ENCODE data around the gene RARRES1. TPM values are rescaled to one million over a fixed set of nuclear protein-coding genes. Genes with fewer than 3 reads are reported as not detected.

RARRES1 gene
- total and polyA plus RNA-seq, 4 donors, result 2.6 to 10.2 (median 3.7) TPM

DNA sequence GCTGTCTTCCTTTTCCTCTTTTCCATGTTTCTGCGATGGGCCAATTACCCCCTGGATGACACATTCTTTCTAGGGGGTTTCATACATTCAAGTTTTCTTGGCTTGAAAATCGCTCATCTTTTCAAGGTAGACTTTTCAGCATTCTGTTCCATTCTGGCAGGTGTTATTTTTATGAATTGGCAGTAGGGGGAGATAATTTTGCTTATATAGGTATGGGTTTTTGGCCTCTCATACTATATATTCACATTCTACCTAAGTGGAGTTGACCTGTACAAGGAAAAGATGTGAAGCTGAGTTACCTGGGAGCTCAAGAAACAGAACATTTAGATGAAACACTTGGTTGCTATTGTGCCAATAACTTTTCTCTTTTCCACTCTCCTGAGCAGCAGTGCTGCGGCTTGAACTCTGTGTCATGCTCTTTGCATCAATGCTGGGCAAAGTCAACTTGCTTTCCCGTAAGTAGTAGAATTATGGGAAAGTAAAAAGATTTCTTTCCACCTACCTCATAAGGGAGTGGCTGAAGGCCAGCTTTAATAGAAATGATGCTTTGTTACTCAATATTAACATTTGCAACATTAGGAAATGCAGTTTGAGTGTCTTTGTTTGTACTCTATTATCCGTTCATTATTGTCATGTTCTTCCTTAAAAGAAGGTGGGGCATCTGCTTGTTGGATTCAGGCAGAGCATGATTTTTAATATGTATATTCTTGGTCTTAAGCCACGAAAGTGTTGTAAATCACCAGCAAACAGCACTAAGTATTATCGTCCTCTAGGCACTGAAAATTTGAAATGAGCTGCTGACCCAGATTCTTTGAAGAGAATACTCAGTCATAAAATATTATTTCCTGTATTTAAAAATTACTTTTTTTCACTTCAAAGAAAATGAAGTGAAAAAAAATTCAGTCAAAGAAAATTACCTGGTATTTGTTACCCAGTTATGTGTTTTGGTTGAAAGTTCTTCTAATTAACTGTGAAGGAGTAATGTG is 41.9 kb upstream of the RARRES1 start:
- Histone ChIP-seq H3K9me3 (ENCODE audit: control insufficient read depth, insufficient read depth, low read length) (no peaks in the 10 kb centered on the region), H3K4me3 (ENCODE audit: low read depth, low read length) (no peak overlapping the region), H3K36me3 (ENCODE audit: control insufficient read depth, insufficient read depth, low read length) (peaks cover 2% of the 10 kb centered on the region), H3K27me3 (ENCODE audit: control insufficient read depth, insufficient read depth, low read length) (no peaks in the 10 kb centered on the region), H3K27ac (ENCODE audit: low read depth, low read length) (no peak overlapping the region), H3K4me1 (ENCODE audit: control insufficient read depth, insufficient read depth, low read length) (peaks cover 3% of the 10 kb centered on the region)
- no CpG with 5 or more reads among the region's 7 CpGs for WGBS (ENCODE audit: insufficient coverage)
- no peak for DNase-seq (ENCODE audit: low read depth in 4 of 6, low spot score in 6 of 6)

DNA sequence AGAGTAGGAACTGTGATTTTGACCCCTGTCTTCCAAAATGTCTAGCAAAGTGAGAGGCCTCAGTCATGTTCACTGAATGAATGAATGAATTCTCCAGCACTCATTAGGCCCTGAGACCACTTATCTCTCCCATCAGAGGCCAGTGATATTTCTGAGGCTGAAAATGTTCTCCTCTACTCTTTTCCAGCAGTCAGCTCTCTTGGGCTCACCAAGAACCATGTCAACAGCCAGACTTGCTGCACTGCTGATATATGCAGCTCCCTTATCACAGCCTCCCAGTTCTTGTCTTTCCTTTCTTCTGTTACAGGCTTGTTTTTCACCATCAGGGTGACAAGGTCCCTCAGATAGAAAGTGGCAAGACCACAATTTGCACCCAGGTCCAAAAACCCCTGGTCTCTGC is 40.9 kb upstream of the RARRES1 start:
- H3K9me3 ChIP-seq (ENCODE audit: control insufficient read depth, insufficient read depth, low read length), result no peaks in the 10 kb centered on the region
- H3K4me3 ChIP-seq (ENCODE audit: low read depth, low read length), result no peak overlapping the region
- no peaks in the 10 kb centered on the region for H3K27me3 ChIP-seq (ENCODE audit: control insufficient read depth, insufficient read depth, low read length)
- H3K27ac ChIP-seq (ENCODE audit: low read depth, low read length), result no peak overlapping the region
- H3K36me3 ChIP-seq (ENCODE audit: control insufficient read depth, insufficient read depth, low read length), result peaks cover 2% of the 10 kb centered on the region
- H3K4me1 ChIP-seq (ENCODE audit: control insufficient read depth, insufficient read depth, low read length), result peaks cover 8% of the 10 kb centered on the region
- no peak for DNase-seq (ENCODE audit: low read depth in 4 of 6, low spot score in 6 of 6)

DNA sequence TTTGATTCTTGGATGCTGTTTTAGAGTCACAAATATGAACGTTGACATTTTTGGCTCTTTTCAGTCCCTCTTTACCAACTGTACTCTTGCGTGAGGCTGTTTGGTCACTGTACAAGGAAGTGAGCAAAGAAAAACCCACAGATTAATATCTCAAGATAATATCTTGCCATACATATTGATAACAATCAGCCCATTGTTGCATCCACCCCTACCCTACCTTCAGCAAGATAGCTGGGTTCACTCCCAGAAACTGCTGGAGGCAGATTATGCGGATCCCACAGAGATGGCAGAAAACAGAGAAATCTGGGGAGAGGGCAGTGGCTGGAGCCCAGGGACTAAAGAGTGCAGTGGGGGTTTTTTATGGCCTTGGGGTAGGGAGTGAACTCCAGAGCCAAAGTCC is 39.7 kb upstream of the RARRES1 start:
- peaks cover 8% of the 10 kb centered on the region for H3K4me1 ChIP-seq (ENCODE audit: control insufficient read depth, insufficient read depth, low read length)
- no peaks in the 10 kb centered on the region for H3K9me3 ChIP-seq (ENCODE audit: control insufficient read depth, insufficient read depth, low read length)
- H3K27ac ChIP-seq (ENCODE audit: low read depth, low read length), result no peak overlapping the region
- H3K27me3 ChIP-seq (ENCODE audit: control insufficient read depth, insufficient read depth, low read length), result no peaks in the 10 kb centered on the region
- 100% methylated on average over 2 of the region's 3 CpGs for WGBS (ENCODE audit: insufficient coverage)
- H3K36me3 ChIP-seq (ENCODE audit: control insufficient read depth, insufficient read depth, low read length), result peaks cover 2% of the 10 kb centered on the region
- no peak overlapping the region for H3K4me3 ChIP-seq (ENCODE audit: low read depth, low read length)
- no peak for DNase-seq (ENCODE audit: low read depth in 4 of 6, low spot score in 6 of 6)

DNA sequence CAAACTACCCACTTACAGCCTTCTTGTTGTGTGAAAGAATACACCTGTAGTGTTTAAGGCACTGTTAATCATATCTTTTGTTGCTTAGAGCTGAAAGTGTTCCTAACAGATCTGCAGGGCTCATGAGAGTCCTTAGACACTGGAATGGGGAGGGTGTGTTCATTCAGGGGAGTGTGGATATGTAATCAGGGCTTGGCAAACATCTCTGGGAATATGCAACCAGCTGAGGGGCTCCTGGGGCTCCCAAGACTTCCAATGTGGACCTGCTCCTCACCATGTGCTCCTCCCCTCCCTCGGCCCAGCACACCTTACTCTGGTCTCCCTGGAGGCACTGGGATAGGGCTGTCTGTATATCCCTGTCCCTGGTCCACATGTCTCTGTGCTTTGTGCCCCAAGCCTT is 39.3 kb upstream of the RARRES1 start:
- Histone ChIP-seq H3K36me3 (ENCODE audit: control insufficient read depth, insufficient read depth, low read length) (peaks cover 1% of the 10 kb centered on the region), H3K4me3 (ENCODE audit: low read depth, low read length) (no peak overlapping the region), H3K9me3 (ENCODE audit: control insufficient read depth, insufficient read depth, low read length) (no peaks in the 10 kb centered on the region), H3K4me1 (ENCODE audit: control insufficient read depth, insufficient read depth, low read length) (peaks cover 8% of the 10 kb centered on the region), H3K27ac (ENCODE audit: low read depth, low read length) (no peak overlapping the region), H3K27me3 (ENCODE audit: control insufficient read depth, insufficient read depth, low read length) (no peaks in the 10 kb centered on the region)
- no peak for DNase-seq (ENCODE audit: low read depth in 4 of 6, low spot score in 6 of 6)
- WGBS (ENCODE audit: insufficient coverage), result 75% methylated on average over 1 of the region's 1 CpG

DNA sequence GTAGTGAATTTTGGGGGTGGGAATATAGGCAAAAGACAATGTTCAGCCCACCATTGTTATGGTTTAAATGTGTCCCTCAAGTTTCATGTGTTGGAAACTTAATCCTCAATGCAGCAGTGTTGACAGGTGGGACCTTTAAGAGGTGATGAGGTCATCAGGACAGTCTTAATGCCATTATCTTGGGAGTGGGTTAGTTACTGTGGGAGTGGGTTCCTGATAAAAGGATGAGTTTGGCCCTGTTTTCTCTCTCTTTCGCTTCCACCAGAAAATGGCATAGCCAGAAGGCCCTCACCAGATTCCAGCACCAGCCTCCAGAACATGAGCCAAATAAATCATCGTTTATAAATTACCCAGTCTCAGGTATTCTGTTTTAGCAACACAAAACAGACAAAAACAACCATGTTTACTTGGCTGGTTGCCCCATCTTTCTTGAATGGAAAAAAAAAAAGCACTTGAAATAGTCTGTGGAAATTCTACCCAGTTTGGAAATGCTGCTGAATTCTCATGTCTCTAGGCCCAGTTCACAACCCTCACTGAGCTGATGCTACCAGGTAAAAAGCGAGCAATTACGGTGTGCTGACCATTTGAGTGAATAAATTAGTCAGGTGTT is 38.6 kb upstream of the RARRES1 start:
- Histone ChIP-seq H3K36me3 (ENCODE audit: control insufficient read depth, insufficient read depth, low read length) (no peaks in the 10 kb centered on the region), H3K4me1 (ENCODE audit: control insufficient read depth, insufficient read depth, low read length) (peaks cover 8% of the 10 kb centered on the region), H3K9me3 (ENCODE audit: control insufficient read depth, insufficient read depth, low read length) (no peaks in the 10 kb centered on the region), H3K4me3 (ENCODE audit: low read depth, low read length) (no peak overlapping the region), H3K27ac (ENCODE audit: low read depth, low read length) (no peak overlapping the region), H3K27me3 (ENCODE audit: control insufficient read depth, insufficient read depth, low read length) (no peaks in the 10 kb centered on the region)
- DNase-seq (ENCODE audit: low read depth in 4 of 6, low spot score in 6 of 6), result no peak
- 100% methylated on average over 2 of the region's 4 CpGs for WGBS (ENCODE audit: insufficient coverage)

DNA sequence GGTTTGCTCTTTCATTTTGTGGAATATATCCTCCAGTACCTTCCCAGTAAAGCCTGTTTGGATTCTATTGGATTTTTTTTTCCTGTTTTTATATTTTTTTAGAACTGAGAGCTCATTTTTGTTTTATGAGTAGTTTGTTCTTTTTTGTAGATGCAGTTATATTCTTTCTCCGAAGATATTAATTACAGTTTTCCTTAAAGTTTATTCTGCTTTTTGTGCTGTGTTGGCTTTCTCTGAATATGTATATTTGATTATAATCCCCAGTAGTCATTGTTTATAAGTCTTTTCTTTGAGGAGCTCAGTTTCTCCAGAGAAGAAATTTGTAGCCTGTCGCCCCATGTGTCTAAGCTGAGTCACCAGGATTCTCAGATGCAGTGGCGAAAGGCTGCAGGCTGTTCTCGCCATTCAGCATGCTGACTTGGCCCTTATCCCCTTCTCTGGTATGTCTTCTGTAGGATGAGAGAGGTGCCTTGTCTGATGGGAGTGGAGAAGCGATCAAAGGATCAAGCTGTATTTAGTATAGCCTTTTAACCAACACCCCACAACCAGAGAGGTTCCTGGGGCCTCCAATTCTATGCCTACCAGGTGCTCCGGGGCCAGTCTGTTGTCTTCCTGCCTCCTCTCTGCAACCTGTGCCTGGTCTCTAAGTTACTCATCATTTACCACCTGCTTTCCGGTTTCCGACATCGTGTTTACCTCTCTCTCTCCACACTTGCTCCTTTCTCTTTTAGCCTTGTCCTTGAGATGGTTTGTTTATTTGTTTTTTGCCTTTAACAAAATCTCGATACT is 37.9 kb upstream of the RARRES1 start:
- Histone ChIP-seq H3K27ac (ENCODE audit: low read depth, low read length) (peak overlapping the region; percentile 79), H3K9me3 (ENCODE audit: control insufficient read depth, insufficient read depth, low read length) (no peaks in the 10 kb centered on the region), H3K4me1 (ENCODE audit: control insufficient read depth, insufficient read depth, low read length) (peaks cover 8% of the 10 kb centered on the region), H3K27me3 (ENCODE audit: control insufficient read depth, insufficient read depth, low read length) (no peaks in the 10 kb centered on the region), H3K36me3 (ENCODE audit: control insufficient read depth, insufficient read depth, low read length) (no peaks in the 10 kb centered on the region), H3K4me3 (ENCODE audit: low read depth, low read length) (no peak overlapping the region)
- WGBS (ENCODE audit: insufficient coverage), result 100% methylated on average over 1 of the region's 10 CpGs
- no peak for DNase-seq (ENCODE audit: low read depth in 4 of 6, low spot score in 6 of 6)

DNA sequence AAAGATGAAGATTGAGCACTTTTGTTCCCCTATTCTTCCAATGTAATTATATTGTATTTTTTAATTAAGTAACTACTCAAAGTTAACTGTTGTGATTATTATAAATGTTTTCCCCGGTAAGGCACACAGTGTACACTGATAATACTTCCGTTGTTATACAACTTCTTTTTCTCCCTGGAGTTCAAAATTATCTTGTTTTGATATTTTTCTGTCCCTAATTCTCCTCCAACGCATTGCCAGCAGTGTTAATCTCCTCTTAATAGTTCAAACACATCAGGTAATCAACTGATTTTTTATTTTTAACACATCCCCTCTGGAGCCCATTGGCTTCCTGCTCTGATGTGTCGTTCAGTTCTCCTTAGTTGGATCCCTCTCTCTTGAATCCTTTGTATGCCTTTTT is 37.3 kb upstream of the RARRES1 start:
- no peaks in the 10 kb centered on the region for H3K36me3 ChIP-seq (ENCODE audit: control insufficient read depth, insufficient read depth, low read length)
- DNase-seq (ENCODE audit: low read depth in 4 of 6, low spot score in 6 of 6), result no peak
- H3K27ac ChIP-seq (ENCODE audit: low read depth, low read length), result peak overlapping the region; percentile 79
- H3K4me1 ChIP-seq (ENCODE audit: control insufficient read depth, insufficient read depth, low read length), result peaks cover 8% of the 10 kb centered on the region
- 75% methylated on average over 2 of the region's 4 CpGs for WGBS (ENCODE audit: insufficient coverage)
- H3K9me3 ChIP-seq (ENCODE audit: control insufficient read depth, insufficient read depth, low read length), result no peaks in the 10 kb centered on the region
- H3K27me3 ChIP-seq (ENCODE audit: control insufficient read depth, insufficient read depth, low read length), result no peaks in the 10 kb centered on the region
- H3K4me3 ChIP-seq (ENCODE audit: low read depth, low read length), result no peak overlapping the region

DNA sequence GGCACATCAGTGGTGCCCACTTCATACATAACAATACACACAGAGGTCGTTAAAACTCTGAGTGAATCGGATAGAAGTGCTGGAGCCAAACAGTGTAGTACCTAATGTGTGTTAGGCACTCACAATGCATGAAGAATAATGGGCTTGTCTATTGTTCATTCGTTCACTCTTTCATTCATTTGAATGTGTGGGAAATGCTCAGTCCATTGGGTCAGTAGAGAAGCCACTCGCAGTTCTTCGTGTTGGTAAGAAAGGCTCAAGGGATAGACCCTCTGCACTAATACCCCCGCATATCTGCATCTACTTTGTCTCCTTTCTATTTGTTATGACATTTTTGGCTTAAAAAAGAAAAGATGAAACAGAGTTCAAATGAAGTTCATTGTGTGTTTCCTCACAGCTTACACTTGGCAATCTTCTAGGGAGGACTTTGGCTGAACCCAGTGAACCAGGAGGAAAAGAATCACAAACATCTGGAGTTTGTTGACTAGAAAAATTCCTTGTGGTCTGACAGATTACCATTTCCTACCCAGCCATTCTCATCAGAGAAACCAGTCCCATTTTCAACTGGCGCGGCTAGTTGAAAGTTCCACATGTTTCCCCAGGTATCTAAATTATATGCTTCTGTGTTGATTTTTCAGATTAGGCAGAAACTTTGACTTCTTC is 36.8 kb upstream of the RARRES1 start:
- no peak overlapping the region for H3K4me3 ChIP-seq (ENCODE audit: low read depth, low read length)
- DNase-seq (ENCODE audit: low read depth in 4 of 6, low spot score in 6 of 6), result peak in 3 of 6 donors; percentile 17 to 73 (median 35)

DNA sequence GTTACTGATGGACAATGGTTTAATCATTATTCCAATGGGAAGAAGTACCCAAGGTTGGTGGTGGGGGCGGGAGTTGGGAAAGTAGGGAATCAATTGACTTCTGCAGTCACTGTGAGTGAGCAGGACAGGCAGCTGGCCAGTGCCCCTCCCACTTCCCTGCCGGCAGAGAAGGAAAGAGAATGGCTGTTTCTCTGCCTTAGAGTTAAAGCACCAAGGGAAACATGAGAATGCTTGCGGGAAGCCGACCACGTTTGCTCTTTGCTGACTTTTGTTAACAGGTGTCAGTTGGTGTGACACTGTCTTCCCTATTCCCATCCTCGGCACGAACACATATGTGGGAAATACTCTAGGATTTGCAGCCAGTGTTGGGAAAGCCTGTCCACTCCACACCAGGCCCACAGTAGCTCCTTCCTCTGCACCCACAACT is 36.1 kb upstream of the RARRES1 start:
- peak in 2 of 6 donors; percentile 19 to 61 for DNase-seq (ENCODE audit: low read depth in 4 of 6, low spot score in 6 of 6)
- Histone ChIP-seq H3K4me3 (ENCODE audit: low read depth, low read length) (no peak overlapping the region), H3K4me1 (ENCODE audit: control insufficient read depth, insufficient read depth, low read length) (peaks cover 8% of the 10 kb centered on the region), H3K27me3 (ENCODE audit: control insufficient read depth, insufficient read depth, low read length) (no peaks in the 10 kb centered on the region), H3K9me3 (ENCODE audit: control insufficient read depth, insufficient read depth, low read length) (no peaks in the 10 kb centered on the region), H3K36me3 (ENCODE audit: control insufficient read depth, insufficient read depth, low read length) (no peaks in the 10 kb centered on the region), H3K27ac (ENCODE audit: low read depth, low read length) (peak overlapping the region; percentile 79)
- 9% methylated on average over 7 of the region's 7 CpGs for WGBS (ENCODE audit: insufficient coverage)

More for the DNA sequence above, 36.8 kb upstream of the RARRES1 start:
- Histone ChIP-seq H3K27ac (ENCODE audit: low read depth, low read length) (peak overlapping the region; percentile 79), H3K4me1 (ENCODE audit: control insufficient read depth, insufficient read depth, low read length) (peaks cover 8% of the 10 kb centered on the region), H3K27me3 (ENCODE audit: control insufficient read depth, insufficient read depth, low read length) (no peaks in the 10 kb centered on the region), H3K36me3 (ENCODE audit: control insufficient read depth, insufficient read depth, low read length) (no peaks in the 10 kb centered on the region), H3K9me3 (ENCODE audit: control insufficient read depth, insufficient read depth, low read length) (no peaks in the 10 kb centered on the region)
- 33% methylated on average over 1 of the region's 8 CpGs for WGBS (ENCODE audit: insufficient coverage)
